Activated CD8-positive, alpha-beta memory T cell treated with anti-CD3 and anti-CD28 coated beads for 4 hours (primary cell): ENCODE data around the gene PLPPR3.

Experiments
- DNase-seq, 2 donors: peaks; one replicate each; pipeline ENCODE4 v3.0.0-alpha.2; 2020; ENCODE audit warnings: low read depth in 2 of 2

Gene PLPPR3

DNA sequence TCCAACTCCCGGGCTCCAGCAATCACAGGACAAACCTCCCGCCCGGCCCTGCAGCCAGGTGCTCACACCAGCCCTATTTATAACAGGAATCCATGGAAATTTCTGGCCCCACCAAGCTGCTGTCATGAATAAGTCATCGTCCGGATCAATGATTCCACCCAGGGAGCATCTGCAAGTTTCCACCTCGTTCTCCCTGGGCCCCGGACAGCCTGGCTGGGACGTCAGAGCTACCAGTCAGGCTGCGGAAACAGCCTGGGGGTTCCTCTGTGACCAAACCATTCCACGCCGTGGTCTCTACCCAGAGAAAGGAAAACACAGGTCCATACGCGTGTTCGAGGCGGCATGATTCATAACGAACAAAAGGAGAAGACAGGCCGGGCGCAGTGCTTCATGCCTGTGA, 45.2 kb downstream of the PLPPR3 start:
- DNase-seq, result no peak

DNA sequence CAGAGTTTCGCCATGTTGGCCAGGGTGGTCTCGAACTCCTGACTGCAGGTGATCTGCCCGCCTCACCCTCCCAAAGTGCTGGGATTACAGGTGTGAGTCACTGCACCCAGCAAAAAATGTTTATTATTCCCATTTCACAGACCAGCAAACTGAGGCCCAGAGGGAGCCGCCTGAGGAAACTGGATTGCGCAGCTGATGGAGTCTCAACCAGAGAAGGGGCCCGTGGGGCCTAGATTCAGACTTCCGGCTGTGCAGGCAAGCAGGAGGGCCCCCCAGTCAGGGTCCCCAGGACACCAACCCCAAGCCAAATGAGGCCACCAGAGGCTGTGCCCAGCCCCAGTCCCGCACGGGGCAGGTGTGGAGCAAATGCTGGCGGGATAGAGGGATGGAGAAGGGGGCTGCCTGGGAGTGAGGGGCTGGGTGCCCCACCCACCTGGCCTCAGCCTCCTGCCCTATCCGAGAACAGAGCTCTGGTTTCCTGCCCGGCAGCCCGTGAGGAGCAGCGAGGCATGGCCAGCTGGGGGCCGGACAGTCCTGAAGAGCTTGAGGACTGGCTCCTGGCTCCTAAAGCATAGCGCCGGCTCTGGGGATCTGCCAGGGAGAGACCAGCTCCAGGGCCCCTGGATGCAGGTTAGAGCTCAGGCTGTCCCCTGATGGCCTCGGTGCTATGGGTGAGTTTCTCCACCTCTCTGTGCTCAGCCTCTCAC, 48.9 kb downstream of the PLPPR3 start:
- no peak for DNase-seq

DNA sequence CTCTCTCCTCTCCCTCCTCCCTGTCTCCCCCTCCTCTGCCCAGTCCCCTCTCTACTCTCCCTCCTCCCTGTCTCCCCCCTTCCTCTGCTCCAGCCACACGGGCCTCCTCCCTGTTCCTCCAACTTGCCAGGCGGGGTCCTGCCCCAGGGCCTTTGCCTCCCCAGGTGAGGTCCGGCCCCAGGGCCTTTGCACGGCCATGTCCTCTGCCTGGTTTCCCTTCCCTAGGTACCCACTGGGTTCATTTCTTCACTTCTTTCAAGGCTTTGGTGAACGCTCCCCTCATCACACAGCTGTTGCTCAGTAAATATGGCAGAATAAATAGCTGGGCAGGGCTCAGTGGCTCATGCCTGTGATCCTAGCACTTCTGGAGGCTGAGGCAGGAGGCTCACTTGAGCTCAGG, 49.7 kb downstream of the PLPPR3 start:
- DNase-seq, result no peak

DNA sequence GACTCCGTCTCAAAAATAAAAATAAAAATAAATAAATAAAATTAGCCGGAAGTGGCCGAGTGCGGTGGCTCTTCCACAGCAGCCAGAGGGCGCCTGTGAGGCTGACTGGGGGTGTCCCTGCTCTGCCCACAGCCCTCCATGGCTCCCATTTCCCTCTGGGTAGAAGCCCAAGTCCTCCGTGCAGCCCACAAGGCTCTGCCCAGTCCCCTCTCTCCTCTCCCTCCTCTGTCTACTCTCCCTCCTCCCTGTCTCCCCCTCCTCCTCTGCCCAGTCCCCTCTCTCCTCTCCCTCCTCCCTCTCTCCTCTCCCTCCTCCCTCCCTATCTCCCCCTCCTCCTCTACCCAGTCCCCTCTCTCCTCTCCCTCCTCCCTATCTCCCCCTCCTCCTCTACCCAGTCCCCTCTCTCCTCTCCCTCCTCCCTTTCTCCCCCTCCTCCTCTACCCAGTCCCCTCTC, 50.4 kb downstream of the PLPPR3 start:
- DNase-seq, result no peak

DNA sequence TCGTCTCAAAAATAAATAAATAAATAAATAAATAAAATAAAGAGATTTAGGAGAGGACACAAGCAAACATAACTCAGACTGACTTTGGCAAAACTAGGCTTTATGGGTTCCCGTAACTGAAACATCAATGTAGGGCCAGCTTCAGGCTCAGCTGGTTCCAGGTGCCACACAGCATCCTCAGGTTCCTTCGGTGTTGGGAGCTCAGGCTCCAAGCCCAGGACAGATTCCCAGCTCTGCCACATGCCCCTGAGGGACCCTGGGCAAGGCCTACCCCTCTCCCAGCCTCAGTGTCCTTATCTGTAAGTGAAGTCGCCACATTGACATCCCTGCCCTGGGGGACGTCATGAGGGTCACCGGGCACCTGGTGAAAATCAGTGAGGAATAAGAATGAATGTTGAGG, 52.1 kb downstream of the PLPPR3 start:
- no peak for DNase-seq

DNA sequence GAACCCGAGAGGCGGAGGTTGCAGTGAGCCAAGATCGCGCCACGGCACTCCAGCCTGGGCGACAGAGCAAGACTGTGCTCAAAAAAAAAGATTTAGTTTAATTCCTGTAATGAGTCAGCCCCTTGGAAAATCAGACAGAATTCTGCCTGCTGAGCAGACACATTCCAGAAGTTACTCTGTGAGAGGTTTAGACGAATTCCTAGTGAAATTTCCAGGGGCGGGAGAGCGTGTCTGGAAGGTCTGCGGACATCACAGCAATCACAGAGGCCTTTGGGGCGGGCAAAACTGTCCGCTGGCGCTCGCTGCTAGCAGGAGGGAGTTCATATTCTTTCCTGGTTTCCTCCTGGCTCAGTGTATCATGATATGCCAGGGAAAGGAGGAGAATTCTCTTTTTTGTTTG, 53.3 kb downstream of the PLPPR3 start:
- no peak for DNase-seq

DNA sequence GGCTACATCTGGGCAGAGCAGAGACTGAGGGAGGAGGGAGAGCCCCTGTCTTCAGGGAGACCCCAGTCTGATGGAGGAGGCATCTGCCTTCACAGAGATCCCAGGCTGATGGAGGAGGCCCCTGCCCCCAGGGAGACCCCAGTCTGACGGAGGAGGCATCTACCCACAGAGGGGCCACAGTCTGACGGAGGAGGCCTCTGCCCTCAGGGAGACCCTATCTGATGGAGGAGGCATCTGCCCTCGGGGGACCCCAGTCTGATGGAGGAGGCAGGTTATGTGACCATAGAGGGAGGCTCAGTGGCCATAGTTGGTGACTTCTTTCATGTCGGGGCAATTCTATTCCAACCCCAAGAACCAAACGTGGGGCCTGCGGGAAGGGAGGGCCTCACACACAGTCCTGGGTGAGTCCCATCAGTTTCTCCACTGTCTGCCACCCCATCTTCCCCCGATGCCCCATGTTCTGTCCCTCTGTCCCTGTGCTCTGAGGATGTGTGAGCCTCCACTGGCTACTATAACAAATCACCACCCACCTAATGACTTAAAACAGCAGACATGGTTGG, 56.5 kb downstream of the PLPPR3 start:
- no peak for DNase-seq

DNA sequence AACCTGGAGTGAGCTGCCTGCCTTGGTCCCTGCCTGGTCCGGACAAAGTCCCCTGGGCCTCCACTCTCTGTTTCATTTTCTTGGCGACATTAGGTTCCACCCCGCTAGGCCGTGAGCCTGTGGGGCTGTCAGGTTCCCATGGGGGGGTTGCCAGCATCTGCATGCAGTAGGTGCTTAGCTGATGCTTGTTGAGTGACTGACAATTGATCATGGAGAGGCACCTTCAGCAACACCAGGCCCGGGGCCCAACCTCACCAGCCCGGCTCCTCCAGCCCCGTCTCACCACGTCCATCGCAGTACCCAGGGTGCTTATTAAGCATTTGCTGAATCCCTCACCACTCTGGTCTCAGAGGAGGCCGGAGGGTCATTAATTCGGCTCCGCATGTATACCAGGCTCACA, 57.5 kb downstream of the PLPPR3 start:
- DNase-seq, result no peak

DNA sequence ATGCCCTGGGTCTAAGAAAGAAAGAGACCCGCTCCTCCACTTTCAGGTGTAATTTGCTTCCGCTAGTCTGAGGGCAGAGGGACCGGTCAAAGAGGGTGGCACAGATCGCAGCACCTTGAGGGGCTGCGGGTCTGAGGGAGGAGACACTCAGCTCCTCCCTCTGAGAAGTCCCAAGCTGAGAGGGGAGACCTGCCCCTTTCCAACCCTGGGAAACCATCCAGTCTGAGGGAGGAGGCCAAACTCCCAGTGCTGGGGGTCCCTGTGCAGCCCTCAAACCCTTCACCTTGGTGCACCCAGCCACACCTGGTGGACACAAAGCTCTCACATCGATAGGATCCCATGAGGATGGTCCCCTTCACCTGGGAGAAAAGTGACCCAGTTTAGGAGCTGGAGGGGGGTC, 57.9 kb downstream of the PLPPR3 start:
- no peak for DNase-seq

DNA sequence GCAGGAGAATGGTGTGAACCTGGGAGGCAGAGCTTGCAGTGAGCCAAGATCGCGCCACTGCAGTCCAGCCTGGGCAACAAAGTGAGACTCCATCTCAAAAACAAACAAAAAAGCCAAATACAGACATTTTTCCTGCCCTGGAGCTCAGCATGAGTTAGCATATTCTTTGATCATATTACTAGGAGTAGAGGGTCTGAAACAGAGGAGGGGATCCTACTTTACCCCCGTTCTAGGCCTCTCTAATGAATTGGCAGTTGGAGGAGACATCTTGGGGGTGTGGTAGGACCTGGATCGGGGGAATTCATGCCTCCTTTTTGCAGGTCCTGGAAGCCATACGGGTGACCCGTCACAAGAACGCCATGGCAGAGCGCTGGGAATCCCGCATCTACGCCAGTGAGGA, 58.6 kb downstream of the PLPPR3 start:
- DNase-seq, result no peak
